Hematopoietic multipotent progenitor cell (in vitro differentiated cells): ENCODE results near the gene PGLYRP3. TPM values are rescaled to one million over a fixed set of nuclear protein-coding genes. Genes with fewer than 3 reads are reported as not detected.
"Not testable (repeated sequence)": the region's sequence is repeated elsewhere in the genome, so short reads cannot be mapped to it uniquely, and the experiment has no call there.

Source experiments
- DNase-seq, 3 donors: peaks; one replicate each; pipeline ENCODE4 v3.0.0-alpha.2; 2011 to 2015; ENCODE audit warnings: low read depth in 2 of 3, low spot score in 2 of 3
- total RNA-seq: library from RNA; depleted of rRNA; stranded (reverse); fragments of >200 nt; gene quantifications from one replicate; pipeline ENCODE4 v1.2.3, GENCODE V29; 2012

The PGLYRP3 gene
- total RNA-seq, 1 donor: not detected

DNA sequence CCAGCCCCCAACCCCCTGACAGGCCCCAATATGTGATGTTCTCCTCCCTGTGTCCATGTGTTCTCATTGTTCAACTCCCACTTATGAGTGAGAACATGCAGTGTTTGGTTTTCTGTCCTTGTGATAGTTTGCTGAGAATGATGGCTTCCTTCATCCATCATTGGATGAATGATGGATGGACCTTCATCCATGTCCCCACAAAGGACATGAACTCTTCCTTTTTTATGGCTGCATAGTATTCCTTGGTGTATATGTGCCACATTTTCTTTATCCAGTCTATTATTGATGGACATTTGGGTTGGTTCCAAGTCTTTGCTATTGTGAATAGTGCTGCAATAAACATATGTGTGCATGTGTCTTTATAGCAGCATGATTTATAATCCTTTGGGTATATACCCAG, 1.6 kb upstream of the PGLYRP3 start:
- not testable (repeated sequence) for DNase-seq

- no peak for DNase-seq
Measured at GRCh38 chr1:153313288-153313687, 536 bp upstream of the PGLYRP3 start.

DNA sequence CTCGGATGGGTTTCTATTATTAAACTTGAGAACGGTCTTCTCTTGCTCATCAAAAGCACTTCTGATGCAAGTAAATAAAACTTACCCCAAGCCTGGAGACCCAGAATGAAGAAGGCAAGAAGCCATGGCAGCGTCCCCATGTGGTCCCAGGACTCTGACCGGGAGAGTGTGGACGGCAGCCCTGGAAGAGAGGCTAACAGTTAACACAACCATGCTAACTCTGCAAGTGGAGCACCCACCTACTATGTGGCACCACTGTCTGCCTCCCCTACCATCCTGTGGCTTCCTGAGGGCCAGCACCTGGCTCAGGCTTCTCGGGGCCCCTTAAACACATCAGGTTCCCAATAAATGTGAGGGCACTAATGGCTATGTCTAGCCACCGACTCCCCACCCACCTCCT, 2.2 kb downstream of the PGLYRP3 start:
- no peak for DNase-seq

GRCh38 chr1:153309441-153309840, 3.3 kb downstream of the PGLYRP3 start:
- DNase-seq: no peak

- no peak for DNase-seq
Measured at GRCh38 chr1:153308540-153308939, 4.2 kb downstream of the PGLYRP3 start.

- DNase-seq: no peak
Measured at GRCh38 chr1:153307221-153307600, 5.5 kb downstream of the PGLYRP3 start.

DNA sequence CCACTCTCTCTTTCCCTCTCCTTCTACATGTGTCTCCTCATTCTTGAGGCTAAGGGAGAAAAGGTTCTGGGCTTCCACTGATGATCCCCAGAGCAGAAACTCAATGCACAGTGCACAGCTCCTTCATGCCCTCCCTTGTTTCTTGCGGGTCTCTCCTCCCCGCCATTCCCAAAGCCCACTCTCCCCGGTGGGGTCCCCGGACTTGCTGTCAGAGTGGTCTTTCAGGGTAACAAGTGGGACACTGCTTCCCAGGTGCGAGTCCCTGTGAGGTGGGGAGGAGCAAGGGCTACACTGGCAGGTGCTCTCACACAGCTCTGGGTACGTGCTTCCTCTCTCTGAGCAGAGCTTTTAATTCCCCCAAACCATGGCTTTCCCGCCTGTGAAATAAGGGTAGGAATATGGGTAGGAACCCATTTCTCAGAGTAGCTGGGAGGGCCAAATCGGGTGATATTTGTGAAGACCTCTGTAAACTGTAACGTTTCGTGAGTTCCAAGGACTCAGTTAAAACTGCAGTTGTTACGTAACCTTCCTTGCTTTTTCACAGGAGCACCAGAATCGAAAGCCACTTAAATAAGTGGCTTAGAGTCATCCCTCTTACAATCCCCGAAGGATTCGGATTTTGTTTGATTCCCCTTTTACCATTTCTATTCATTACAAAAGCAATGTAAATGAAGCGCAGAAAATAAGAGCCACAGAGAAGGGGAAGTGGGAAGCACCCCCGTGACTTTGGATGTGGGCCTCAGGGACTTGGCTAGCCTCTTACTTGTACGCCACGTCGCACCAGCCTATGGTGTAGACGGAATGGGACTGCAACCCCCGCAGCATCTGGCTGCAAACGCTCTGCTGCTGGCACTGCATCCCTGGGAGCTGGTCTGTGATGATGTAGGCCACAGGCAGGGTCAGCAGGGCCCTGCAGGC, 6.2 kb downstream of the PGLYRP3 start:
- no peak for DNase-seq

GRCh38 chr1:153305682-153306081, 7.1 kb downstream of the PGLYRP3 start:
- DNase-seq: no peak

DNA sequence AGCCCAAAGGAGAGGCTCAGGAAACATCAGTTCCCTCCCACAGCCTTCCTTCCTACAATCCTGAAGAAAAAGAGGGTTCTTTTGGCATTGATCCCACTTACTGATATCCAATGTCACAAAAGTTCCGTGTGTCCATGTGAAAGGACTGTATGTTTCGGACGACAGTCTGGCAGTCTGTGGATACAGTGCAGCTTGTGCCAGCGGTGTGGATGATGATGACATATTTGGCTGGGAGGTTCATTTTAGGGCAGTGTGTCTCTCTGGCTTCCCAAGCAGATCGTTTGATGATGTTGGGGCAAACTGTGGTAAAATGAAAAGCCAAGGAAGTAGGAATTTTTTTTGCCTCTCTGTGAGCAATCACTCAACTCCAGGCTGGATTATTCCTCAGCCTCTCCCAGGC, 10.4 kb downstream of the PGLYRP3 start:
- DNase-seq: no peak

DNA sequence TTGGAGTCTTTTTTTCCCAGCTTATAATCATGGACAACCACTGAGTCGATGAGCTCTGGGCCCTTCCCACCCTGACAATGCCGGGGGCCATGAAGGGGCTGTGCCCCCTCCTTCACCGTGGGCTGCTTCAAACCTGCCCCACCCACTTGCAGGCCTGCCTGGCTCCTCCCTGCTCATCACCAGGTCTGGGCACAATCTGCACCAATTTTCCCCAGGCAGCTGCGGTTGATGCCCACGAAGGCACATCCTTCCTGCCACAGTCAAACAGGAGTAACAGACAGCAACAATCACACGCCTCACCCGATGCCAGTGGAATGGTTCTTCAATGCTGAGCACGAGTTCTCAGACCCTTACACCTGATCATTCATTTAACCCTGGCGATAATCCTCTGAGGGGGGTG, 18.9 kb downstream of the PGLYRP3 start:
- DNase-seq: peak in 2 of 3 donors; percentile 24 to 50

- DNase-seq: no peak
Measured at GRCh38 chr1:153293480-153293775, 19.3 kb downstream of the PGLYRP3 start.

GRCh38 chr1:153292740-153293479, 19.8 kb downstream of the PGLYRP3 start:
- no peak for DNase-seq

- DNase-seq: no peak
Measured at GRCh38 chr1:153292185-153292584, 20.6 kb downstream of the PGLYRP3 start.

DNA sequence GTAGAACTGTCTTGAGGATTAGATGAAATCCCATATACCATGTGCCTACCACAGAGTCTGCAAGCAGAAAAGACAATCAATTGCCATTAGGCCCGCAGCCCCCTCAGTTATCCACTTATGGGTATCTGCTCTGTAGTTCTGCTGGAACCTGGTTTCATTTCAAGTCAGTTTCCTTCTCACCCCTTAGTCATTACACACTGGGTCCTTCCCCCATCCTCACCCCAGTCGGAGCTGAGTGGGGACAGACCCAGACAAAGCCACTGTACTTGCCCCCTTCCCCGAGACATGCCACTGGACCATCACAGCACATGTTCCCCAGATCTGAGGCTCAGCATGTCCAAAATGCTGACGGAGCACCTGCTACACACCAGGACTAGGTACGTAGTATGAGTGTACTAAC, 21.2 kb downstream of the PGLYRP3 start:
- no peak for DNase-seq

- peak in 1 of 3 donors; percentile 22 for DNase-seq
Measured at GRCh38 chr1:153288634-153289275, 24.0 kb downstream of the PGLYRP3 start.

GRCh38 chr1:153277852-153278251, 34.9 kb downstream of the PGLYRP3 start:
- peak in 2 of 3 donors; percentile 29 for DNase-seq

- no peak for DNase-seq
Measured at GRCh38 chr1:153272186-153272585, 40.6 kb downstream of the PGLYRP3 start.

DNA sequence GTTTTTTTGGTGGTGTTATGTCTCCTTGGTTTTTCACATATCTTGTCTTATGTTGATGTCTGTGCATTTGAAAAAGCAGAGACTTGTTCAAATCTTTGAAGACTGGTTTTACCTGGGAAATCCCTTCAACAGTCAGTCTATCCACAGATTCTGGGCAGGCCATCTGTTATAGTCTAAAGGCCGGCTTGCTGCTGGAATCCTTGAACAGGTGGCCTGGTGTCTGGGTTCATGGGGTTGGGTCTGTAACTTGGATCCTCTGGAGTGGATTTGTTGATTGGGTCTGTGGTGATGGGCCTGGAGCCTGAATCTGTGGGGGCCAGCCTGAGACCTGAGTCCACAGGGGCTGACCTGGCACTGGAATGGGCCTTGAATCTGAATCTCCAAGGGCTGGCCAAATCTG, 41.0 kb downstream of the PGLYRP3 start:
- DNase-seq: no peak

DNA sequence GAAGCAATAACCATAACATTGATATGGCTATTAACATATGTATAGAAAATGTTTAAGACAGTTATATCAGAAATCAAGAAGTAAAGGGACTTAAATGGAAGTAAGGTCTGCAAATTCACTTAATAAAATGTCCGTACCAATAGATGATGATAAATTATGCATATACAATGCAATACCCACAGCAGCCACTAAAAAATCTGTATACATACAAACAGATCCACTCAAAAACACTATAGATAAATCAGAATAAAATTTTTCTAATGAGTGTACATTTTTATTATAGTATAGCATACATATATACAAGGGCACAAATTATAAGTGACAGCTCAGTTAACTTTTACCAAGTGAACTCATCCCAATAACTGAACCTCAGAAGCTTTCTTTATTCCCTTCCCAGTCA, 47.3 kb downstream of the PGLYRP3 start:
- no peak for DNase-seq

GRCh38 chr1:153262462-153263157, 50.1 kb downstream of the PGLYRP3 start:
- DNase-seq: no peak

DNA sequence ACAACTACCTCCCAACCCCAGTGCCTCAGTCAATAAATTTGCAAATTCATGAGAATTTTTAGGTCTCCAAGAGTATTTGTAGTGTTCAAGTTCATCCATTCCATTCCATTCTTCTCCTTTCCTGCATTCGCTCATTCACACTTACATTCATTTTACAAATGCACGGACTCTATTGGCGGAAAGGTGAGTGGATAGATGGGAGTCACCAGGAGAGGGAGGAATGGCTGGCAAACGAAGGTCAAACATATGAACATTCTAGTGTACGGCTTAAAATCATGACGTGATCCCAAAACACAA, 50.7 kb downstream of the PGLYRP3 start:
- DNase-seq: no peak
